Astrocyte (in vitro differentiated cells and primary cell): ENCODE measurements around the gene LSM4. TPM values are rescaled to one million over a fixed set of nuclear protein-coding genes. Genes with fewer than 3 reads are reported as not detected.

Experiments used
- DNase-seq: peaks from one replicate; pipeline ENCODE4 v3.0.0-alpha.2; 2010; ENCODE audit warnings: low read depth
- FAIRE-seq: peaks from 2 replicates; lab custom pipeline; 2011; peaks lifted over from hg19 to GRCh38; lab: Jason Lieb, UNC
- H2AFZ ChIP-seq: 2 replicates; pipeline ENCODE4 v1.6.0; 2012; ENCODE audit warnings: low read depth, low read length, inconsistent platforms
- H3K27ac ChIP-seq: 2 replicates; pipeline ENCODE4 v1.5.1; 2011; ENCODE audit warnings: low read depth, low read length, inconsistent platforms
- H3K27me3 ChIP-seq: 2 replicates; pipeline ENCODE4 v1.6.0; 2011; ENCODE audit warnings: low read length, inconsistent platforms; ENCODE audit not compliant: insufficient read depth
- H3K36me3 ChIP-seq: 2 replicates; pipeline ENCODE4 v1.5.1; 2011; ENCODE audit warnings: low read length, inconsistent platforms; ENCODE audit not compliant: insufficient read depth
- H3K4me1 ChIP-seq: 2 replicates; pipeline ENCODE4 v1.5.1; 2011; ENCODE audit warnings: low read length, inconsistent platforms; ENCODE audit not compliant: insufficient read depth
- H3K4me2 ChIP-seq: 2 replicates; pipeline ENCODE4 v1.6.0; 2012; ENCODE audit warnings: low read length, inconsistent platforms
- H3K4me3 ChIP-seq: 2 replicates; pipeline ENCODE4 v1.5.1; 2011; ENCODE audit warnings: low read depth, mild to moderate bottlenecking, low read length, inconsistent platforms; ENCODE audit not compliant: insufficient read depth
- H3K79me2 ChIP-seq: 2 replicates; pipeline ENCODE4 v1.6.0; 2012; ENCODE audit warnings: mild to moderate bottlenecking, low read length, inconsistent platforms; ENCODE audit not compliant: insufficient read depth
- H3K9ac ChIP-seq: 2 replicates; pipeline ENCODE4 v1.6.0; 2012; ENCODE audit warnings: mild to moderate bottlenecking, low read length, inconsistent platforms
- H3K9me3 ChIP-seq: 2 replicates; pipeline ENCODE4 v1.5.1; 2012; ENCODE audit warnings: low read depth, mild to moderate bottlenecking, low read length, inconsistent platforms; ENCODE audit not compliant: insufficient read depth
- H4K20me1 ChIP-seq: 2 replicates; pipeline ENCODE4 v1.6.0; 2012; ENCODE audit warnings: low read length, inconsistent platforms; ENCODE audit not compliant: insufficient read depth
- H3K27ac Mint-ChIP-seq: one replicate; pipeline ENCODE4 v1.8.0; 2021; ENCODE audit warnings: mild to moderate bottlenecking, mixed read lengths; ENCODE audit not compliant: unreplicated experiment
- H3K27me3 Mint-ChIP-seq: one replicate; pipeline ENCODE4 v1.8.0; 2021; ENCODE audit warnings: low read depth, mixed read lengths; ENCODE audit not compliant: unreplicated experiment
- H3K36me3 Mint-ChIP-seq: one replicate; pipeline ENCODE4 v1.8.0; 2021; ENCODE audit warnings: low read depth, mixed read lengths; ENCODE audit not compliant: unreplicated experiment
- H3K4me1 Mint-ChIP-seq: one replicate; pipeline ENCODE4 v1.8.0; 2021; ENCODE audit warnings: low read depth, mixed read lengths; ENCODE audit not compliant: unreplicated experiment
- H3K4me3 Mint-ChIP-seq: one replicate; pipeline ENCODE4 v1.8.0; 2021; ENCODE audit warnings: mild to moderate bottlenecking, moderate library complexity, mixed read lengths; ENCODE audit not compliant: unreplicated experiment
- H3K9me3 Mint-ChIP-seq: one replicate; pipeline ENCODE4 v1.8.0; 2021; ENCODE audit warnings: mild to moderate bottlenecking, mixed read lengths; ENCODE audit not compliant: unreplicated experiment
- CTCF ChIP-seq: IDR thresholded peaks from 2 replicates; pipeline ENCODE4 v1.5.1; 2011; ENCODE audit warnings: low read depth, mild to moderate bottlenecking, inconsistent platforms, low read length, moderate library complexity; ENCODE audit not compliant: insufficient read depth
- EZH2 ChIP-seq: IDR thresholded peaks from 2 replicates; pipeline ENCODE4 v1.6.1; 2012; ENCODE audit warnings: mild to moderate bottlenecking, low read length, inconsistent platforms; ENCODE audit not compliant: insufficient read depth
- total RNA-seq: library from RNA; stranded (reverse); gene quantifications from 2 replicates; pipeline ENCODE4 v1.2.1, GENCODE V29; 2021

LSM4 gene
- total RNA-seq, 1 donor from 2014 or later, result 127 TPM

- Histone ChIP-seq H3K9ac (no peak overlapping the region), H3K36me3 (peaks cover 2% of the 10 kb centered on the region), H3K4me2 (no peak overlapping the region), H2AFZ (no peak overlapping the region), H3K27me3 (no peaks in the 10 kb centered on the region), H3K79me2 (no peaks in the 10 kb centered on the region), H3K4me3 (no peak overlapping the region), H4K20me1 (no peaks in the 10 kb centered on the region), H3K27ac (no peak overlapping the region), H3K4me1 (peaks cover 21% of the 10 kb centered on the region), H3K9me3 (no peaks in the 10 kb centered on the region)
- Mint-ChIP-seq H3K27ac (peak overlapping the region; percentile 43), H3K27me3 (no peaks in the 10 kb centered on the region), H3K36me3 (peaks cover 2% of the 10 kb centered on the region), H3K9me3 (no peaks in the 10 kb centered on the region), H3K4me3 (no peak overlapping the region), H3K4me1 (peaks cover 19% of the 10 kb centered on the region)
- TF ChIP-seq EZH2 (no peak), CTCF (no peak)
- DNase-seq (no peak), FAIRE-seq (no peak)
These were observed 16.5 kb downstream of the LSM4 start for GRCh38 chr19:18306209-18306887.

- H3K4me3 Mint-ChIP-seq, result peak overlapping the region; percentile 72
- Histone ChIP-seq H3K9me3 (no peaks in the 10 kb centered on the region), H3K4me1 (peaks cover 27% of the 10 kb centered on the region), H3K27me3 (no peaks in the 10 kb centered on the region), H3K4me2 (peak overlapping the region; percentile 84), H4K20me1 (no peaks in the 10 kb centered on the region), H3K36me3 (peaks cover 2% of the 10 kb centered on the region), H3K79me2 (no peaks in the 10 kb centered on the region), H2AFZ (peak overlapping the region; percentile 55), H3K27ac (peak overlapping the region; percentile 89), H3K9ac (peak overlapping the region; percentile 86), H3K4me3 (peak overlapping the region; percentile 31)
- FAIRE-seq, result no peak
- H3K9me3 Mint-ChIP-seq, result no peaks in the 10 kb centered on the region
- peaks cover 2% of the 10 kb centered on the region for H3K36me3 Mint-ChIP-seq
- peaks cover 21% of the 10 kb centered on the region for H3K4me1 Mint-ChIP-seq
- H3K27me3 Mint-ChIP-seq, result no peaks in the 10 kb centered on the region
- H3K27ac Mint-ChIP-seq, result peak overlapping the region; percentile 95
- TF ChIP-seq EZH2 (no peak), CTCF (no peak)
- peak; percentile 70 for DNase-seq
These were observed 18.2 kb downstream of the LSM4 start for GRCh38 chr19:18304458-18305310.
